Fibroblast of mammary gland (primary cell): ENCODE data around the gene TAS1R1.

Source experiments
- DNase-seq: peaks from one replicate; pipeline ENCODE4 v3.0.0-alpha.2; 2010; ENCODE audit warnings: low read depth
- H3K4me3 ChIP-seq: 2 replicates; pipeline ENCODE4 v1.5.1; 2011; ENCODE audit warnings: low read depth, mild to moderate bottlenecking, low read length, moderate library complexity; ENCODE audit not compliant: control insufficient read depth
- CTCF ChIP-seq: conservative IDR thresholded peaks from 2 replicates; pipeline ENCODE4 v1.5.1; 2011; ENCODE audit warnings: low read depth, low read length, inconsistent platforms; ENCODE audit not compliant: control insufficient read depth, insufficient read depth

Gene TAS1R1

DNA sequence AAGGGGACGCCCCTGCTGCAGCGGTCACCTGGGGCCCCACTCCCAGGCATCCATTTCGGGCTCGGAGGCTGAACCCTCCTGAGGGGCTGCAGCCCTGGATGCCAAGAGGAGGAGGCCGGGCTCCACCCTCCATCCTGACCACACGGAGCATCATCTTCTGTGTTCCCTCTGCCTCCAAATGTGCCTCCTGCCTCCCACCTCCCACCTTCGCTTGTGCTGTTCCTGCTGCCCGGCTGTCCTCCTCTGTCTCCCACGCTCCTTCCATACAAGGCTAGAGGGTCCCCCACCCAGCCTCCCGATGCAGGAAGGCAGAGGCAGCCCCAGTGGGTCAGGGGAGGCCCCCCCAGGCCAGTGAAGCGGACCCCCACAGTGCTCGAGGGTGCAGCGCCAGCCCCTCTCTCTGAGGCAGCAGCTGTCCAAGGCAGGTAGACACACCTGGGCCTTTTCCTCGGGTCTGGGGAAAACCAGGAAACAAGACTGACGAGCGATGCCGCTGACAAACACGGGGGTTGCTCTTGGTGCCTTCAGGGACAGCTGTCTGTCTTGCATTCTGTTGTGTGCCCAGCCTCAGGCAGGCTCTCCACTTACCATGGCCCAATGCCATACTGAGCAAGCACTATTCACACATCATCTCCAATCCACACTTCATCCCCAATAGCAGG is 46.8 kb upstream of the TAS1R1 start:
- DNase-seq: no peak
- H3K4me3 ChIP-seq: no peak overlapping the region
- TF ChIP-seq CTCF: no peak

- TF ChIP-seq CTCF: no peak
- DNase-seq: no peak
- no peak overlapping the region for H3K4me3 ChIP-seq
Observed at GRCh38 chr1:6508816-6509189, 46.3 kb upstream of the TAS1R1 start.

GRCh38 chr1:6509220-6509918 is 45.7 kb upstream of the TAS1R1 start:
- no peak for DNase-seq
- TF ChIP-seq CTCF: no peak
- H3K4me3 ChIP-seq: no peak overlapping the region

GRCh38 chr1:6509919-6510291 is 45.2 kb upstream of the TAS1R1 start:
- no peak for TF ChIP-seq CTCF
- H3K4me3 ChIP-seq: no peak overlapping the region
- DNase-seq: no peak

GRCh38 chr1:6510493-6510892 is 44.6 kb upstream of the TAS1R1 start:
- no peak overlapping the region for H3K4me3 ChIP-seq
- no peak for DNase-seq
- no peak for TF ChIP-seq CTCF

DNA sequence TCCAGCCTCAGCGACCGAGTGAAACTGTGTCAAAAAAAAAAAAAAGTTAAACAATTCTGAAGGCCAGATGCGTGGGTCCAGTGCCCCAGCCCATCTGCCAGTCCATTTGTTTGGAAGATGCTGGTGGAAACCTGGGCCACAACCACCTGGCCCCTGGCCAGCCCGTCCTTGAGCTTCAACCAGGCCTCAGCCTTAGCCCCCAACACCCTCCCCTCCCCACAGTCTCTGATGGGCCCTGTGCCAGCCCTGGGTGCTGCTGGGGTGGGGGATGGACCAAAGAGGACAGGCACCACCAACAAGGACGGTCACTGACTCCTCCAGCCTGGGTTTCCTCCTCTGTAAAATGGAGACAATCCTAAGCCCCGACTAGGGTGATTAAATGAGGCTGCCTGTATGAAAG is 44.1 kb upstream of the TAS1R1 start:
- no peak overlapping the region for H3K4me3 ChIP-seq
- TF ChIP-seq CTCF: no peak
- no peak for DNase-seq
